Measurements from ENCODE around the gene HIGD1A.

- TF ChIP-seq CTCF (IDR thresholded peaks at IDR 0.05) (no peak), POLR2A (IDR thresholded peaks at IDR 0.05) (no peak)
Measured at GRCh38 chr3:42814246-42814645, 10.0 kb upstream of the HIGD1A start.
